Heart right ventricle (tissue), 16 donors: ENCODE results near the gene ZYG11A. TPM values are rescaled to one million over a fixed set of nuclear protein-coding genes. Genes with fewer than 3 reads are reported as not detected.

ENCODE experiments used
- ATAC-seq, 8 donors: fragments of 200-7000 bp; cut with Tn5 transposase; one replicate each; pipeline ENCODE4 v1.9.1; 2020; ENCODE audit warnings: mild to moderate bottlenecking in 8 of 8, moderate library complexity in 8 of 8, moderate number of reproducible peaks in 1 of 8
- DNase-seq, 2 donors: peaks; one replicate each; pipeline ENCODE4 v3.0.0-alpha.2; 2020
- H3K27ac ChIP-seq, 10 donors: fragments of 200-600 bp; sonication (generic) in 2 of 10; one replicate each; pipeline versions ENCODE4 v1.5.0 to v1.8.0; 2020 to 2022; ENCODE audit warnings: mild to moderate bottlenecking in 3 of 10
- H3K27me3 ChIP-seq, 7 donors: fragments of 200-600 bp; one replicate each; pipeline ENCODE4 v1.8.0; 2021 to 2022; ENCODE audit warnings: mild to moderate bottlenecking in 2 of 7
- H3K36me3 ChIP-seq, 9 donors: fragments of 200-600 bp; sonication (generic) in 1 of 9; one replicate each; pipeline versions ENCODE4 v1.5.0 to v1.8.0; 2020 to 2022; ENCODE audit warnings: mild to moderate bottlenecking in 2 of 9
- H3K4me1 ChIP-seq, 9 donors: fragments of 200-600 bp; sonication (generic) in 1 of 9; one replicate each; pipeline versions ENCODE4 v1.5.0 to v1.8.0; 2020 to 2022; ENCODE audit warnings: mild to moderate bottlenecking in 4 of 9
- H3K4me3 ChIP-seq, 10 donors: fragments of 200-600 bp; sonication (generic) in 2 of 10; one replicate each; pipeline versions ENCODE4 v1.5.0 to v1.8.0; 2020 to 2022; ENCODE audit warnings: mild to moderate bottlenecking in 7 of 10, moderate library complexity in 2 of 10
- H3K9me3 ChIP-seq, 11 donors: fragments of 200-600 bp in 10 of 11; sonication (generic) in 2 of 11; one replicate each; pipeline versions ENCODE4 v1.5.0 to v1.8.0; 2013 to 2022; ENCODE audit warnings: mild to moderate bottlenecking in 2 of 11, control low read depth in 1 of 11, moderate library complexity in 1 of 11
- CTCF ChIP-seq, 9 donors: fragments of 200-600 bp; sonication (generic) in 2 of 9; IDR thresholded peaks; one replicate each; pipeline versions ENCODE4 v1.5.0 to v1.8.0; 2021 to 2022; ENCODE audit warnings: antibody characterized with exemption in 9 of 9, mild to moderate bottlenecking in 5 of 9, moderate library complexity in 1 of 9
- WGBS, 2 donors: extraction: QIAGEN DNeasy Blood & Tissue Kit; methylation state at CpG; one replicate each; pipeline ENCODE4 v1.1.7; 2013; ENCODE audit warnings: inconsistent platforms in 1 of 2; 5-methylcytosine and 5-hydroxymethylcytosine counted together
- intact Hi-C, 10 donors: fragments of 100-400 bp; cut with DNase I; formaldehyde crosslinking; loops; one replicate each; pipeline versions ENCODE4 v1.11.1 to v1.14.2; 2022
- microRNA-seq, 2 donors: library from miRNA; unstranded; fragments of <30 nt; microRNA quantifications; one replicate each; pipeline ENCODE4 v1.2.0, GENCODE V29; 2021
- polyA plus RNA-seq, 2 donors: library from polyadenylated mRNA; stranded (reverse); fragments of 200-250 nt; gene quantifications; one replicate each; pipeline ENCODE4 v1.2.3, GENCODE V29; 2013
- total RNA-seq, 10 donors: library from RNA; stranded (reverse); fragmentation: NEBNext Ultra II Directional in 3 of 10; extraction: Animal tissue kit (Norgen Biotek cat#: 25700) in 3 of 10; gene quantifications; one replicate each; pipeline versions ENCODE4 v1.2.1 to v1.2.4, GENCODE V29; 2021 to 2023
- donor health status: Arrhythmogenic right ventricular cardiomyopathy.
- donor health status: ischemic (EF 13 %, LVEDD 7.1; RV severe dilation, severe dysfunction).
- donor health status: healthy with polysubstance abuse.
- donor health status: DM: no; HTN: yes; CAD: no.
- donor health status: DM: no; HTN: no; CAD: no.
- donor health status: ischemic (EF 25% LVEDD 6.9; RV normal size, moderate dysfunction).
- donor health status: ischemic (EF 25% LVEDD 5.7; RV mildly dilated, moderate dysfunction).
- donor health status: healthy.
- donor health status: DM: yes; HTN: yes; CAD: no.
- donor health status: Ischemic cardiomyopathy.
- donor health status: ischemic (EF 35%, LVEDD 5.7; RV mildly dilated, moderate dysfunction).
- donor health status: nonischemic (EF 11% LVEDD 7.7; RV severe dilation, severe dysfunction).
- donor health status: DM: yes; HTN: yes; CAD: no.
- donor health status: PGD.
- donor health status: ischemic (EF 29% LVEDD 5.4; RV normal size, mild dysfunction).
- donor health status: nonischemic (EF 23%, LVEDD 6.1; RV moderate dilation, normal function).

The ZYG11A gene
- total and polyA plus RNA-seq, 12 donors: 0.07 TPM; not detected in 11

- DNase-seq (no peak), ATAC-seq (no peak)
- Histone ChIP-seq H3K4me1 (peaks cover 0 to 7% (median 3%) of the 10 kb centered on the region in 9 donors), H3K27ac (no peak overlapping the region), H3K9me3 (no peaks in the 10 kb centered on the region), H3K36me3 (peaks cover 0 to 10% (median 0%) of the 10 kb centered on the region in 9 donors), H3K27me3 (no peaks in the 10 kb centered on the region), H3K4me3 (no peak overlapping the region)
- intact Hi-C loops: no loop called here
- TF ChIP-seq CTCF (IDR thresholded peaks at IDR 0.05): no peak
- WGBS, 2 donors: 82 to 89% methylated on average over 3 of the region's 3 CpGs
Measured at GRCh38 chr1:52937433-52938182, 95.0 kb downstream of the ZYG11A start.

GRCh38 chr1:52938183-52938451, 95.6 kb downstream of the ZYG11A start:
- DNase-seq (no peak), ATAC-seq (no peak)
- TF ChIP-seq CTCF (IDR thresholded peaks at IDR 0.05): no peak
- no peaks in the 10 kb centered on the region for H3K9me3 ChIP-seq
- intact Hi-C loops: no loop called here
- H3K4me1 ChIP-seq: peaks cover 0 to 7% (median 3%) of the 10 kb centered on the region in 9 donors
- H3K36me3 ChIP-seq: peaks cover 0 to 15% (median 0%) of the 10 kb centered on the region in 9 donors
- 94 to 97% methylated on average over 1 of the region's 1 CpG for WGBS, 2 donors
- no peak overlapping the region for H3K27ac ChIP-seq
- no peaks in the 10 kb centered on the region for H3K27me3 ChIP-seq
- H3K4me3 ChIP-seq: no peak overlapping the region

- no peak for DNase-seq
- TF ChIP-seq CTCF (IDR thresholded peaks at IDR 0.05): no peak
- no peaks in the 10 kb centered on the region for H3K9me3 ChIP-seq
- intact Hi-C loops: no loop called here
- ATAC-seq: no peak
- 78 to 87% methylated on average over 3 of the region's 3 CpGs for WGBS, 2 donors
- H3K27me3 ChIP-seq: no peaks in the 10 kb centered on the region
- H3K27ac ChIP-seq: no peak overlapping the region
- H3K36me3 ChIP-seq: peaks cover 0 to 40% (median 0%) of the 10 kb centered on the region in 9 donors
- H3K4me1 ChIP-seq: peaks cover 0 to 5% (median 0%) of the 10 kb centered on the region in 9 donors
- no peak overlapping the region for H3K4me3 ChIP-seq
Measured at GRCh38 chr1:52943876-52944416, 101.4 kb downstream of the ZYG11A start.

GRCh38 chr1:52944566-52944965, 102.0 kb downstream of the ZYG11A start:
- 90% methylated on average over 10 of the region's 10 CpGs for WGBS, 2 donors
- peaks cover 0 to 45% (median 0%) of the 10 kb centered on the region in 9 donors for H3K36me3 ChIP-seq
- H3K4me1 ChIP-seq: peaks cover 0 to 5% (median 0%) of the 10 kb centered on the region in 9 donors
- no peak overlapping the region for H3K27ac ChIP-seq
- intact Hi-C loops: no loop called here
- no peak overlapping the region for H3K4me3 ChIP-seq
- H3K27me3 ChIP-seq: no peaks in the 10 kb centered on the region
- no peak for TF ChIP-seq CTCF (IDR thresholded peaks at IDR 0.05)
- DNase-seq (no peak), ATAC-seq (no peak)
- H3K9me3 ChIP-seq: no peaks in the 10 kb centered on the region

Small RNA genes lying within 50 kb of the gene (microRNA-seq; reads per million reads assigned to microRNA genes)
- 0 reads per million in 2 donors for gene MIR1273F
- 0 reads per million in 2 donors for gene MIR1273G
- 0 reads per million in 2 donors for gene MIR5095

Other genes with a start within 250 kb of the ZYG11A start
- gene GPX7, start 240.4 kb upstream of the ZYG11A start, total RNA-seq: 10 to 100 TPM in 1 of 10 donors, 1 to 10 TPM in 9; 3.3 to 14.6 (median 6.5) TPM
- 10 to 100 TPM in 1 of 2 donors, 1 to 10 TPM in 1; 7.5 to 22.9 TPM for gene GPX7, start 240.4 kb upstream of the ZYG11A start, polyA plus RNA-seq
- gene SHISAL2A, start 209.6 kb upstream of the ZYG11A start, total RNA-seq: under 1 TPM in 2 of 10 donors, not detected in 8; 0.10 to 0.19 TPM
- under 1 TPM in 1 of 2 donors, not detected in 1; 0.22 TPM for gene SHISAL2A, start 209.6 kb upstream of the ZYG11A start, polyA plus RNA-seq
- 10 to 100 TPM in 9 of 10 donors, 1 to 10 TPM in 1; 9.7 to 22.4 (median 16.0) TPM for gene COA7, start 144.4 kb upstream of the ZYG11A start, total RNA-seq
- 10 to 100 TPM in 1 of 2 donors, 1 to 10 TPM in 1; 3.9 to 11.1 TPM for gene COA7, start 144.4 kb upstream of the ZYG11A start, polyA plus RNA-seq
- 10 to 100 TPM; 48.6 to 84.3 (median 66.3) TPM for gene ZYG11B, start 116.3 kb upstream of the ZYG11A start, total RNA-seq
- gene ZYG11B, start 116.3 kb upstream of the ZYG11A start, polyA plus RNA-seq: 10 to 100 TPM in 1 of 2 donors, 1 to 10 TPM in 1; 9.1 to 17.1 TPM
- gene ECHDC2, start 79.0 kb downstream of the ZYG11A start, total RNA-seq: 100 to 1,000 TPM in 9 of 10 donors, 10 to 100 TPM in 1; 74.6 to 148 (median 114) TPM
- 100 to 1,000 TPM in 1 of 2 donors, 10 to 100 TPM in 1; 54.0 to 247 TPM for gene ECHDC2, start 79.0 kb downstream of the ZYG11A start, polyA plus RNA-seq
- gene SCP2, start 84.5 kb downstream of the ZYG11A start, total RNA-seq: 100 to 1,000 TPM; 117 to 149 (median 133) TPM
- gene SCP2, start 84.5 kb downstream of the ZYG11A start, polyA plus RNA-seq: 100 to 1,000 TPM in 1 of 2 donors, 10 to 100 TPM in 1; 82.3 to 120 TPM
- gene PODN, start 219.5 kb downstream of the ZYG11A start, total RNA-seq: 10 to 100 TPM; 11.2 to 27.4 (median 15.4) TPM
- 10 to 100 TPM; 11.4 to 17.3 TPM for gene PODN, start 219.5 kb downstream of the ZYG11A start, polyA plus RNA-seq